BJ (cell line): ENCODE results near the gene LLPH. TPM values are rescaled to one million over a fixed set of nuclear protein-coding genes. Genes with fewer than 3 reads are reported as not detected.
A peak's percentile ranks its signal among the peaks of the same experiment; 100 is the strongest.

Source experiments
- CTCF ChIA-PET: fragments of 350-600 bp; formaldehyde crosslinking; extraction: SDS; loops from one replicate; lab custom pipeline; 2021; ENCODE audit warnings: antibody characterized with exemption, inconsistent platforms; lab: Yijun Ruan, JAX
- POLR2A ChIA-PET: fragments of 300-600 bp; sonication (Branson Sonifier 250); formaldehyde crosslinking; extraction: SDS; loops from one replicate; lab custom pipeline; 2021; ENCODE audit warnings: antibody characterized with exemption; lab: Charles Lee
- DNase-seq: peaks from one replicate; pipeline ENCODE4 v3.0.0-alpha.2; 2011; ENCODE audit warnings: low read depth
- H3K27me3 ChIP-seq: 2 replicates; pipeline ENCODE4 v1.6.0; 2011; ENCODE audit warnings: low read length; ENCODE audit not compliant: control insufficient read depth, insufficient read depth
- H3K36me3 ChIP-seq: 2 replicates; pipeline ENCODE4 v1.5.1; 2011; ENCODE audit warnings: low read length; ENCODE audit not compliant: control insufficient read depth, insufficient read depth
- H3K4me3 ChIP-seq: 2 replicates; pipeline ENCODE4 v1.5.1; 2011; ENCODE audit warnings: low read depth, mild to moderate bottlenecking, control low read depth, low read length
- CTCF ChIP-seq: IDR thresholded peaks from 2 replicates; pipeline ENCODE4 v1.5.1; 2011; ENCODE audit warnings: low read depth, mild to moderate bottlenecking, control low read depth, inconsistent platforms, low read length, moderate library complexity; ENCODE audit not compliant: insufficient read depth
- polyA plus RNA-seq: library from polyadenylated mRNA; depleted of rRNA; stranded (reverse); fragments of >200 nt; gene quantifications from 2 replicates; pipeline ENCODE4 v1.2.3, GENCODE V29; 2011

LLPH gene
- polyA plus RNA-seq, 1 experiment: 4.0 TPM

- CTCF ChIA-PET: interaction anchor here (1.3 to 2.1 kb wide), 2 partner anchors 10 to 14 kb away, joined by 4 to 9 read pairs; no protein-coding TSS in a partner anchor
- H3K4me3 ChIP-seq: no peak overlapping the region
- H3K36me3 ChIP-seq: no peaks in the 10 kb centered on the region
- H3K27me3 ChIP-seq: no peaks in the 10 kb centered on the region
- POLR2A ChIA-PET: no interaction called here
- no peak for TF ChIP-seq CTCF
- DNase-seq: no peak
These were observed 13.3 kb downstream of the LLPH start for GRCh38 chr12:66117242-66117641.

- H3K36me3 ChIP-seq: no peaks in the 10 kb centered on the region
- no peak for TF ChIP-seq CTCF
- CTCF ChIA-PET: interaction anchor here (2.1 kb wide), 1 partner anchor 7 kb away, joined by 9 read pairs; no protein-coding TSS in a partner anchor
- POLR2A ChIA-PET: no interaction called here
- DNase-seq: no peak
- no peaks in the 10 kb centered on the region for H3K27me3 ChIP-seq
- no peak overlapping the region for H3K4me3 ChIP-seq
These were observed 15.4 kb downstream of the LLPH start for GRCh38 chr12:66115071-66115600.

GRCh38 chr12:66113471-66113870, 17.1 kb downstream of the LLPH start:
- no peak for TF ChIP-seq CTCF
- Histone ChIP-seq H3K36me3 (no peaks in the 10 kb centered on the region), H3K4me3 (no peak overlapping the region), H3K27me3 (no peaks in the 10 kb centered on the region)
- CTCF ChIA-PET: no interaction called here
- no peak for DNase-seq
- POLR2A ChIA-PET: no interaction called here

GRCh38 chr12:66111605-66112004, 18.9 kb downstream of the LLPH start:
- DNase-seq: peak; percentile 37
- no peak overlapping the region for H3K4me3 ChIP-seq
- no peaks in the 10 kb centered on the region for H3K27me3 ChIP-seq
- TF ChIP-seq CTCF: no peak
- no peaks in the 10 kb centered on the region for H3K36me3 ChIP-seq
- ChIA-PET CTCF (no interaction called here), POLR2A (interaction anchor here (0.6 kb wide), 1 partner anchor 333 kb away, joined by 5 read pairs; no protein-coding TSS in a partner anchor)

GRCh38 chr12:66109056-66109455, 21.5 kb downstream of the LLPH start:
- no peak for TF ChIP-seq CTCF
- Histone ChIP-seq H3K27me3 (no peaks in the 10 kb centered on the region), H3K36me3 (no peaks in the 10 kb centered on the region), H3K4me3 (no peak overlapping the region)
- ChIA-PET CTCF (interaction anchor here (0.6 kb wide), 1 partner anchor 73 kb away, joined by 3 read pairs; no protein-coding TSS in a partner anchor), POLR2A (no interaction called here)
- no peak for DNase-seq
